CD8-positive, alpha-beta memory T cell (primary cell): ENCODE measurements around the gene EDIL3. TPM values are rescaled to one million over a fixed set of nuclear protein-coding genes. Genes with fewer than 3 reads are reported as not detected.

Experiments used
- CTCF ChIA-PET: fragments of 350-600 bp; sonication (Branson Sonifier 250); formaldehyde crosslinking; loops from one replicate; lab custom pipeline; 2021; ENCODE audit warnings: antibody characterized with exemption; lab: Charles Lee
- POLR2A ChIA-PET: fragments of 350-600 bp; sonication (Branson Sonifier 250); formaldehyde crosslinking; loops from one replicate; lab custom pipeline; 2021; ENCODE audit warnings: antibody characterized with exemption; lab: Charles Lee
- DNase-seq, 5 donors: peaks; one replicate each; pipeline versions ENCODE4 v3.0.0 to v3.0.0-alpha.2; 2020 to 2022; ENCODE audit warnings: mixed read lengths in 1 of 5
- H3K27ac ChIP-seq: one replicate; pipeline ENCODE4 v1.7.0; 2013; ENCODE audit warnings: low read depth, mild to moderate bottlenecking, low read length, moderate library complexity
- H3K27me3 ChIP-seq: 2 replicates; pipeline ENCODE4 v1.7.0; 2013; ENCODE audit warnings: low read length, mild to moderate bottlenecking; ENCODE audit not compliant: insufficient read depth, poor library complexity, severe bottlenecking
- H3K36me3 ChIP-seq: 2 replicates; pipeline ENCODE4 v1.7.0; 2013; ENCODE audit warnings: mild to moderate bottlenecking, low read length, moderate library complexity; ENCODE audit not compliant: insufficient read depth
- H3K4me1 ChIP-seq: 2 replicates; pipeline ENCODE4 v1.7.0; 2013; ENCODE audit warnings: mild to moderate bottlenecking, low read length, moderate library complexity; ENCODE audit not compliant: insufficient read depth
- H3K4me3 ChIP-seq: 2 replicates; pipeline ENCODE4 v1.7.0; 2013; ENCODE audit warnings: mild to moderate bottlenecking, low read length
- H3K9me3 ChIP-seq: 2 replicates; pipeline ENCODE4 v1.7.0; 2013; ENCODE audit warnings: mild to moderate bottlenecking, low read length
- H3K27ac Mint-ChIP-seq, 8 donors: one replicate each; pipeline ENCODE4 v1.8.0; 2020 to 2021; ENCODE audit warnings: mixed read lengths in 8 of 8, mild to moderate bottlenecking in 6 of 8, inconsistent platforms in 3 of 8, moderate library complexity in 3 of 8
- H3K27me3 Mint-ChIP-seq, 2 donors: one replicate each; pipeline ENCODE4 v1.8.0; 2020 to 2021; ENCODE audit warnings: mixed read lengths in 2 of 2, mild to moderate bottlenecking in 1 of 2, moderate library complexity in 1 of 2
- H3K36me3 Mint-ChIP-seq, 3 donors: one replicate each; pipeline ENCODE4 v1.8.0; 2020 to 2021; ENCODE audit warnings: mixed read lengths in 3 of 3, inconsistent platforms in 1 of 3, mild to moderate bottlenecking in 1 of 3
- H3K4me1 Mint-ChIP-seq, 3 donors: one replicate each; pipeline ENCODE4 v1.8.0; 2020 to 2021; ENCODE audit warnings: mixed read lengths in 3 of 3, inconsistent platforms in 1 of 3, mild to moderate bottlenecking in 1 of 3
- H3K4me3 Mint-ChIP-seq, 7 donors: one replicate each; pipeline ENCODE4 v1.8.0; 2020 to 2021; ENCODE audit warnings: mixed read lengths in 7 of 7, mild to moderate bottlenecking in 6 of 7, moderate library complexity in 4 of 7, inconsistent platforms in 2 of 7
- H3K9me3 Mint-ChIP-seq, 5 donors: one replicate each; pipeline ENCODE4 v1.8.0; 2020 to 2022; ENCODE audit warnings: mixed read lengths in 5 of 5, mild to moderate bottlenecking in 3 of 5, moderate library complexity in 2 of 5, inconsistent platforms in 1 of 5
- polyA plus RNA-seq: library from polyadenylated mRNA; unstranded; fragments of 300-500 nt; fragmentation: Illumina TruSeq; gene quantifications from one replicate; pipeline ENCODE4 v1.2.3, GENCODE V29; 2021
- total RNA-seq, 2 experiments: library from RNA; stranded (reverse); gene quantifications; one replicate each; pipeline ENCODE4 v1.2.3, GENCODE V29; 2021

Gene EDIL3
- total and polyA plus RNA-seq, 3 experiments from 2014 or later, result not detected

DNA sequence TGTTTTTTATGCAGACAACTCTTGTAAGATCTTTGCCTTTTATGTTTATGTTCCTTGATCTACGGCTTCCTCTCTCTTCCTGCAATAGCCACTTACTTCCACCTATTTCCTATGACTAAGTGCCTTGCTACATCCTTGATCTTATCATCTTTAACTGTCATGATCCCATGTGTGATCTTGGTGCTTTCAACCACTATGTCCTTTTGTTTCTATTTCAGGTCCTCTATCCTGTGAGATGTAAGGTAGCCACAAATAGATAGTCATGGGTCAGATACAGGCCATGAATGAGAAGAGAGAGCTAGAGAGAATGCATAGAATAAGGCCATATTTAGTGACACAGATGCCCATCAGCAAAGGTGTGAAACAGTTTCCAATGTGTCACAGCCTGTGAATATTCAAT is 420.4 kb downstream of the EDIL3 start:
- no peak overlapping the region for H3K27ac ChIP-seq
- H3K4me3 ChIP-seq, result no peak overlapping the region
- H3K27me3 ChIP-seq, result no peaks in the 10 kb centered on the region
- DNase-seq, result no peak
- no peaks in the 10 kb centered on the region for H3K4me1 Mint-ChIP-seq
- no peaks in the 10 kb centered on the region for H3K4me1 ChIP-seq
- no peak overlapping the region for H3K4me3 Mint-ChIP-seq
- H3K36me3 ChIP-seq, result no peaks in the 10 kb centered on the region
- H3K36me3 Mint-ChIP-seq, result no peaks in the 10 kb centered on the region
- H3K9me3 Mint-ChIP-seq, result peaks cover 0 to 6% (median 0%) of the 10 kb centered on the region in 5 donors
- H3K27ac Mint-ChIP-seq, result no peak overlapping the region
- H3K9me3 ChIP-seq, result no peaks in the 10 kb centered on the region
- H3K27me3 Mint-ChIP-seq, result no peaks in the 10 kb centered on the region
- CTCF ChIA-PET, result no interaction called here
- POLR2A ChIA-PET, result no interaction called here

- POLR2A ChIA-PET, result no interaction called here
- H3K9me3 Mint-ChIP-seq, result peaks cover 1 to 6% (median 4%) of the 10 kb centered on the region in 5 donors
- H3K9me3 ChIP-seq, result no peaks in the 10 kb centered on the region
- CTCF ChIA-PET, result no interaction called here
- no peaks in the 10 kb centered on the region for H3K36me3 Mint-ChIP-seq
- no peaks in the 10 kb centered on the region for H3K36me3 ChIP-seq
- no peaks in the 10 kb centered on the region for H3K27me3 ChIP-seq
- H3K4me1 ChIP-seq, result no peaks in the 10 kb centered on the region
- H3K27me3 Mint-ChIP-seq, result no peaks in the 10 kb centered on the region
- H3K4me3 Mint-ChIP-seq, result no peak overlapping the region
- no peak overlapping the region for H3K4me3 ChIP-seq
- DNase-seq, result no peak
- H3K27ac Mint-ChIP-seq, result no peak overlapping the region
- H3K27ac ChIP-seq, result no peak overlapping the region
- H3K4me1 Mint-ChIP-seq, result no peaks in the 10 kb centered on the region
Observed at GRCh38 chr5:83957188-83957587, 427.5 kb downstream of the EDIL3 start.

- Histone ChIP-seq H3K4me1 (no peaks in the 10 kb centered on the region), H3K27me3 (no peaks in the 10 kb centered on the region), H3K27ac (no peak overlapping the region), H3K36me3 (no peaks in the 10 kb centered on the region), H3K4me3 (no peak overlapping the region), H3K9me3 (no peaks in the 10 kb centered on the region)
- Mint-ChIP-seq H3K27me3 (no peaks in the 10 kb centered on the region), H3K27ac (no peak overlapping the region), H3K36me3 (no peaks in the 10 kb centered on the region), H3K9me3 (peaks cover 1 to 6% (median 4%) of the 10 kb centered on the region in 5 donors), H3K4me3 (no peak overlapping the region), H3K4me1 (no peaks in the 10 kb centered on the region)
- ChIA-PET POLR2A (no interaction called here), CTCF (no interaction called here)
- DNase-seq, result no peak
Observed at GRCh38 chr5:83956386-83956785, 428.3 kb downstream of the EDIL3 start.

GRCh38 chr5:83955916-83956315 is 428.8 kb downstream of the EDIL3 start:
- CTCF ChIA-PET, result no interaction called here
- no peak overlapping the region for H3K27ac Mint-ChIP-seq
- H3K27ac ChIP-seq, result no peak overlapping the region
- H3K9me3 Mint-ChIP-seq, result peaks cover 1 to 11% (median 4%) of the 10 kb centered on the region in 5 donors
- H3K36me3 Mint-ChIP-seq, result no peaks in the 10 kb centered on the region
- no peaks in the 10 kb centered on the region for H3K27me3 ChIP-seq
- no peaks in the 10 kb centered on the region for H3K27me3 Mint-ChIP-seq
- H3K4me1 ChIP-seq, result no peaks in the 10 kb centered on the region
- no peak overlapping the region for H3K4me3 Mint-ChIP-seq
- no peaks in the 10 kb centered on the region for H3K4me1 Mint-ChIP-seq
- POLR2A ChIA-PET, result no interaction called here
- no peaks in the 10 kb centered on the region for H3K9me3 ChIP-seq
- H3K36me3 ChIP-seq, result no peaks in the 10 kb centered on the region
- DNase-seq, result no peak
- H3K4me3 ChIP-seq, result no peak overlapping the region

GRCh38 chr5:83947763-83948162 is 436.9 kb downstream of the EDIL3 start:
- H3K9me3 Mint-ChIP-seq, result peaks cover under 1 to 17% (median 10%) of the 10 kb centered on the region in 5 donors
- no peaks in the 10 kb centered on the region for H3K36me3 Mint-ChIP-seq
- H3K4me3 Mint-ChIP-seq, result no peak overlapping the region
- no peaks in the 10 kb centered on the region for H3K4me1 ChIP-seq
- no peaks in the 10 kb centered on the region for H3K9me3 ChIP-seq
- ChIA-PET POLR2A (no interaction called here), CTCF (no interaction called here)
- no peak overlapping the region for H3K27ac ChIP-seq
- no peaks in the 10 kb centered on the region for H3K27me3 ChIP-seq
- H3K36me3 ChIP-seq, result no peaks in the 10 kb centered on the region
- no peak for DNase-seq
- no peak overlapping the region for H3K27ac Mint-ChIP-seq
- H3K4me3 ChIP-seq, result no peak overlapping the region
- no peaks in the 10 kb centered on the region for H3K27me3 Mint-ChIP-seq
- H3K4me1 Mint-ChIP-seq, result no peaks in the 10 kb centered on the region

- no peak overlapping the region for H3K27ac ChIP-seq
- H3K36me3 ChIP-seq, result no peaks in the 10 kb centered on the region
- no peak overlapping the region for H3K4me3 ChIP-seq
- H3K4me1 ChIP-seq, result no peaks in the 10 kb centered on the region
- ChIA-PET CTCF (no interaction called here), POLR2A (no interaction called here)
- no peaks in the 10 kb centered on the region for H3K4me1 Mint-ChIP-seq
- no peak overlapping the region for H3K4me3 Mint-ChIP-seq
- peaks cover 0 to 17% (median 8%) of the 10 kb centered on the region in 5 donors for H3K9me3 Mint-ChIP-seq
- H3K36me3 Mint-ChIP-seq, result no peaks in the 10 kb centered on the region
- no peaks in the 10 kb centered on the region for H3K9me3 ChIP-seq
- no peak overlapping the region for H3K27ac Mint-ChIP-seq
- H3K27me3 Mint-ChIP-seq, result no peaks in the 10 kb centered on the region
- no peak for DNase-seq
- no peaks in the 10 kb centered on the region for H3K27me3 ChIP-seq
Observed at GRCh38 chr5:83946516-83946915, 438.2 kb downstream of the EDIL3 start.

- Histone ChIP-seq H3K27ac (no peak overlapping the region), H3K36me3 (no peaks in the 10 kb centered on the region), H3K27me3 (no peaks in the 10 kb centered on the region), H3K4me1 (no peaks in the 10 kb centered on the region), H3K4me3 (no peak overlapping the region), H3K9me3 (no peaks in the 10 kb centered on the region)
- Mint-ChIP-seq H3K27ac (no peak overlapping the region), H3K4me3 (no peak overlapping the region), H3K36me3 (no peaks in the 10 kb centered on the region), H3K9me3 (peaks cover 0 to 7% (median 2%) of the 10 kb centered on the region in 5 donors), H3K4me1 (no peaks in the 10 kb centered on the region), H3K27me3 (no peaks in the 10 kb centered on the region)
- DNase-seq, result no peak
- ChIA-PET POLR2A (no interaction called here), CTCF (no interaction called here)
Observed at GRCh38 chr5:83942155-83942554, 442.5 kb downstream of the EDIL3 start.

- no peaks in the 10 kb centered on the region for H3K27me3 Mint-ChIP-seq
Observed at GRCh38 chr5:83937837-83938236, 446.8 kb downstream of the EDIL3 start.

DNA sequence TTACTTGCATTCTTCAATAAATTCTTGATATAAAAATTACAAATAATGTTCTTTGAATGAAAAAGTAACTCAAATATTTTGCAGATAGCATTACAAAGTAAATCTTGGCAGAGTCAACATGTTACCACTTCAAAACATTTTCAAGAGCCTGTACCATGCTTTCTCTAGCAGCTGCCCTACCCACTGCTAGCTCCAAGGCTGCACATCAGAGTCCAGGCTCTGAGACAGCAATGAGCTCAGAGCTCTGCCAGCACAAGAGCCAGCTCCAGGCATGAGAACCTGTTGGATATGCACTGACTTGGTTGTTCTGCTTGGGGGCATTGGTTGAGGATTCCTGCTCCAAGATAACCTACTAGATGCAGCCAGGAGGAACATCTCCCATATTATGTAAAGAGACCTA is 452.7 kb downstream of the EDIL3 start:
- POLR2A ChIA-PET, result no interaction called here
- no peaks in the 10 kb centered on the region for H3K27me3 Mint-ChIP-seq
- H3K27ac ChIP-seq, result no peak overlapping the region

More at GRCh38 chr5:83937837-83938236, 446.8 kb downstream of the EDIL3 start:
- Mint-ChIP-seq H3K9me3 (peaks cover 0 to 13% (median 0%) of the 10 kb centered on the region in 5 donors), H3K4me3 (no peak overlapping the region), H3K27ac (no peak overlapping the region), H3K4me1 (no peaks in the 10 kb centered on the region), H3K36me3 (no peaks in the 10 kb centered on the region)
- H3K4me1 ChIP-seq, result no peaks in the 10 kb centered on the region
- DNase-seq, result no peak
- H3K4me3 ChIP-seq, result no peak overlapping the region
- H3K27ac ChIP-seq, result no peak overlapping the region
- H3K9me3 ChIP-seq, result no peaks in the 10 kb centered on the region
- ChIA-PET CTCF (no interaction called here), POLR2A (no interaction called here)
- no peaks in the 10 kb centered on the region for H3K27me3 ChIP-seq
- no peaks in the 10 kb centered on the region for H3K36me3 ChIP-seq

More for the DNA sequence above, 452.7 kb downstream of the EDIL3 start:
- H3K27me3 ChIP-seq, result no peaks in the 10 kb centered on the region
- H3K4me3 Mint-ChIP-seq, result no peak overlapping the region
- no peaks in the 10 kb centered on the region for H3K36me3 ChIP-seq
- no peaks in the 10 kb centered on the region for H3K4me1 Mint-ChIP-seq
- peaks cover 0 to 23% (median 3%) of the 10 kb centered on the region in 5 donors for H3K9me3 Mint-ChIP-seq
- H3K27ac Mint-ChIP-seq, result no peak overlapping the region
- no peaks in the 10 kb centered on the region for H3K36me3 Mint-ChIP-seq
- H3K4me3 ChIP-seq, result no peak overlapping the region
- H3K4me1 ChIP-seq, result no peaks in the 10 kb centered on the region
- CTCF ChIA-PET, result no interaction called here
- DNase-seq, result no peak
- H3K9me3 ChIP-seq, result no peaks in the 10 kb centered on the region
